Heart left ventricle (tissue), 13 donors: ENCODE data around the gene SUCO.

Experiments used
- POLR2A ChIP-seq, 2 donors: fragments of 450-650 bp; IDR thresholded peaks; one replicate each; pipeline ENCODE4 v1.6.1; 2017; ENCODE audit warnings: antibody characterized with exemption in 2 of 2, mild to moderate bottlenecking in 2 of 2, moderate library complexity in 2 of 2
- TF ChIP-seq, protein P1 (sequence below), 12 donors: fragments of 200-600 bp; sonication (generic) in 4 of 12; IDR thresholded peaks; one replicate each; pipeline versions ENCODE4 v1.5.0 to v1.8.0; 2018 to 2022; ENCODE audit warnings: antibody characterized with exemption in 12 of 12, mild to moderate bottlenecking in 5 of 12
- donor health status: ischemic (EF 13 %, LVEDD 7.1; RV severe dilation, severe dysfunction).
- donor health status: DM: no; HTN: yes; CAD: no.
- donor health status: DM: no; HTN: no; CAD: no.
- donor health status: ischemic (EF 25% LVEDD 6.9; RV normal size, moderate dysfunction).
- donor health status: ischemic (EF 25% LVEDD 5.7; RV mildly dilated, moderate dysfunction).
- donor health status: ischemic (EF 35%, LVEDD 5.7; RV mildly dilated, moderate dysfunction).
- donor health status: nonischemic (EF 11% LVEDD 7.7; RV severe dilation, severe dysfunction).
- donor health status: DM: yes; HTN: yes; CAD: no.
- donor health status: PGD.
- donor health status: ischemic (EF 29% LVEDD 5.4; RV normal size, mild dysfunction).
- donor health status: nonischemic (EF 23%, LVEDD 6.1; RV moderate dilation, normal function).

DNA sequence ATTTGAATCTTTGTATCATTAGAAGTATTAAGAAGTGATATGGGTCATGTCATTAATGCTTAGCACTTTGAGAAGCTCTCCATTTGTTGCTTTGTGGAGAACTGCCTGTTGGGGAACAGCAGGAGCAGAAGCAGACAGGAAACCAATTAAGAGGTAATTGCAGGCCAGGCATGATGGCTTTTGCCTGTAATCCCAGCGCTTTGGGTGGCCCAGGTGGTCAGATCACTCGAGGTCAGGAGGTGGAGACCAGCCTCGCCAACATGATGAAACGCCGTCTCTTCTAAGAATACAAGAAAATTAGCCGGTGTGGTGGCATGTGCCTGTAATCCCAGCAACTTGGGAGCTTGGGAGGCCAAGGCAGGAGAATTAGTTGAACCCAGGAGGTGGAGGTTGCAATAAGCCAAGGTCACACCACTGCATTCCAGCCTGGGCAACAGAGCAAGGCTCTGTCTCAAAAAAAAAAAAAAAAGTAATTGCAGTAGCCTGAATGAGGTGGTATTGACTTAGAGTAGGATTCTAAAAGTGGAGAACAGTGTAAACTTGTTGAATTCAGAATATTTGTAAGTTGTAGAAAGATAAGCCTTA lies 68.2 kb downstream of the SUCO start:
- TF ChIP-seq, protein P1, sequence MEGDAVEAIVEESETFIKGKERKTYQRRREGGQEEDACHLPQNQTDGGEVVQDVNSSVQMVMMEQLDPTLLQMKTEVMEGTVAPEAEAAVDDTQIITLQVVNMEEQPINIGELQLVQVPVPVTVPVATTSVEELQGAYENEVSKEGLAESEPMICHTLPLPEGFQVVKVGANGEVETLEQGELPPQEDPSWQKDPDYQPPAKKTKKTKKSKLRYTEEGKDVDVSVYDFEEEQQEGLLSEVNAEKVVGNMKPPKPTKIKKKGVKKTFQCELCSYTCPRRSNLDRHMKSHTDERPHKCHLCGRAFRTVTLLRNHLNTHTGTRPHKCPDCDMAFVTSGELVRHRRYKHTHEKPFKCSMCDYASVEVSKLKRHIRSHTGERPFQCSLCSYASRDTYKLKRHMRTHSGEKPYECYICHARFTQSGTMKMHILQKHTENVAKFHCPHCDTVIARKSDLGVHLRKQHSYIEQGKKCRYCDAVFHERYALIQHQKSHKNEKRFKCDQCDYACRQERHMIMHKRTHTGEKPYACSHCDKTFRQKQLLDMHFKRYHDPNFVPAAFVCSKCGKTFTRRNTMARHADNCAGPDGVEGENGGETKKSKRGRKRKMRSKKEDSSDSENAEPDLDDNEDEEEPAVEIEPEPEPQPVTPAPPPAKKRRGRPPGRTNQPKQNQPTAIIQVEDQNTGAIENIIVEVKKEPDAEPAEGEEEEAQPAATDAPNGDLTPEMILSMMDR (IDR thresholded peaks at IDR 0.05): no peak
- TF ChIP-seq POLR2A (IDR thresholded peaks at IDR 0.05): no peak
